OCI-LY7 (cell line): ENCODE results near the gene PCDHGA6.
"Not testable (repeated sequence)": the region's sequence is repeated elsewhere in the genome, so short reads cannot be mapped to it uniquely, and the experiment has no call there.

Source experiments
- EZH2phosphoT487 ChIP-seq: fragments of 200-600 bp; sonication (generic); IDR thresholded peaks from 2 replicates; pipeline ENCODE4 v1.6.1; 2018; ENCODE audit warnings: low read depth, borderline replicate concordance, mild to moderate bottlenecking, mixed run types, antibody characterized with exemption, low read length, moderate library complexity, mixed read lengths
- TF ChIP-seq, protein P1 (sequence below): fragments of 200-600 bp; sonication (generic); conservative IDR thresholded peaks from 2 replicates; pipeline ENCODE4 v1.5.1; 2014; ENCODE audit warnings: mild to moderate bottlenecking, antibody characterized with exemption, low read length, moderate library complexity, mixed read lengths

DNA sequence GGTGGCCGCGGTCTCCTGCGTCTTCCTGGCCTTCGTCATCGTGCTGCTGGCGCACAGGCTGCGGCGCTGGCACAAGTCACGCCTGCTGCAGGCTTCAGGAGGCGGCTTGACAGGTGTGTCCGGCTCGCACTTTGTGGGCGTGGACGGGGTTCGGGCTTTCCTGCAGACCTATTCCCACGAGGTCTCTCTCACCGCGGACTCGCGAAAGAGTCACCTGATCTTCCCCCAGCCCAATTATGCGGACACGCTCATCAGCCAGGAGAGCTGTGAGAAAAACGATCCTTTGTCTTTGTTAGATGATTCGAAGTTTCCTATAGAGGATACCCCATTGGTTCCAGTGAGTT is 41.6 kb downstream of the PCDHGA6 start:
- TF ChIP-seq, protein P1, sequence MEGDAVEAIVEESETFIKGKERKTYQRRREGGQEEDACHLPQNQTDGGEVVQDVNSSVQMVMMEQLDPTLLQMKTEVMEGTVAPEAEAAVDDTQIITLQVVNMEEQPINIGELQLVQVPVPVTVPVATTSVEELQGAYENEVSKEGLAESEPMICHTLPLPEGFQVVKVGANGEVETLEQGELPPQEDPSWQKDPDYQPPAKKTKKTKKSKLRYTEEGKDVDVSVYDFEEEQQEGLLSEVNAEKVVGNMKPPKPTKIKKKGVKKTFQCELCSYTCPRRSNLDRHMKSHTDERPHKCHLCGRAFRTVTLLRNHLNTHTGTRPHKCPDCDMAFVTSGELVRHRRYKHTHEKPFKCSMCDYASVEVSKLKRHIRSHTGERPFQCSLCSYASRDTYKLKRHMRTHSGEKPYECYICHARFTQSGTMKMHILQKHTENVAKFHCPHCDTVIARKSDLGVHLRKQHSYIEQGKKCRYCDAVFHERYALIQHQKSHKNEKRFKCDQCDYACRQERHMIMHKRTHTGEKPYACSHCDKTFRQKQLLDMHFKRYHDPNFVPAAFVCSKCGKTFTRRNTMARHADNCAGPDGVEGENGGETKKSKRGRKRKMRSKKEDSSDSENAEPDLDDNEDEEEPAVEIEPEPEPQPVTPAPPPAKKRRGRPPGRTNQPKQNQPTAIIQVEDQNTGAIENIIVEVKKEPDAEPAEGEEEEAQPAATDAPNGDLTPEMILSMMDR, result not testable (repeated sequence)
- TF ChIP-seq EZH2phosphoT487, result not testable (repeated sequence)
